ENCODE data around the gene ADAMTSL1.

The ADAMTSL1 gene

GRCh38 chr9:18500451-18500850 lies 26.5 kb downstream of the ADAMTSL1 start:
- no peak for DNase-seq

GRCh38 chr9:18501949-18502348 lies 28.0 kb downstream of the ADAMTSL1 start:
- no peak for DNase-seq

GRCh38 chr9:18502546-18502945 lies 28.6 kb downstream of the ADAMTSL1 start:
- DNase-seq, result no peak

GRCh38 chr9:18504707-18505106 lies 30.8 kb downstream of the ADAMTSL1 start:
- no peak for DNase-seq

- DNase-seq, result no peak
Measured at GRCh38 chr9:18507151-18507550, 33.2 kb downstream of the ADAMTSL1 start.

- no peak for DNase-seq
Measured at GRCh38 chr9:18516514-18516913, 42.6 kb downstream of the ADAMTSL1 start.

- no peak for DNase-seq
Measured at GRCh38 chr9:18516965-18517364, 43.0 kb downstream of the ADAMTSL1 start.

GRCh38 chr9:18520416-18521047 lies 46.6 kb downstream of the ADAMTSL1 start:
- DNase-seq, result no peak

GRCh38 chr9:18526685-18527084 lies 52.7 kb downstream of the ADAMTSL1 start:
- DNase-seq, result no peak

- no peak for DNase-seq
Measured at GRCh38 chr9:18531136-18532065, 57.4 kb downstream of the ADAMTSL1 start.

GRCh38 chr9:18534611-18535010 lies 60.7 kb downstream of the ADAMTSL1 start:
- DNase-seq, result no peak

GRCh38 chr9:18536554-18536953 lies 62.6 kb downstream of the ADAMTSL1 start:
- no peak for DNase-seq

GRCh38 chr9:18539203-18539693 lies 65.3 kb downstream of the ADAMTSL1 start:
- DNase-seq, result no peak

GRCh38 chr9:18542837-18543405 lies 69.0 kb downstream of the ADAMTSL1 start:
- no peak for DNase-seq

- DNase-seq, result no peak
Measured at GRCh38 chr9:18543406-18544192, 69.6 kb downstream of the ADAMTSL1 start.

GRCh38 chr9:18544456-18544855 lies 70.5 kb downstream of the ADAMTSL1 start:
- DNase-seq, result no peak

GRCh38 chr9:18545636-18546360 lies 71.8 kb downstream of the ADAMTSL1 start:
- DNase-seq, result no peak

- no peak for DNase-seq
Measured at GRCh38 chr9:18548456-18548855, 74.5 kb downstream of the ADAMTSL1 start.

GRCh38 chr9:18549772-18550171 lies 75.8 kb downstream of the ADAMTSL1 start:
- DNase-seq, result no peak

GRCh38 chr9:18550286-18550685 lies 76.3 kb downstream of the ADAMTSL1 start:
- no peak for DNase-seq

GRCh38 chr9:18554244-18554643 lies 80.3 kb downstream of the ADAMTSL1 start:
- no peak for DNase-seq

Data from right forelimb (tissue), 1 donor.